ENCODE results near the gene CLTC. TPM values are rescaled to one million over a fixed set of nuclear protein-coding genes. Genes with fewer than 3 reads are reported as not detected.

Gene CLTC
- total RNA-seq, 1 experiment from 2014 or later, result 283 TPM

DNA sequence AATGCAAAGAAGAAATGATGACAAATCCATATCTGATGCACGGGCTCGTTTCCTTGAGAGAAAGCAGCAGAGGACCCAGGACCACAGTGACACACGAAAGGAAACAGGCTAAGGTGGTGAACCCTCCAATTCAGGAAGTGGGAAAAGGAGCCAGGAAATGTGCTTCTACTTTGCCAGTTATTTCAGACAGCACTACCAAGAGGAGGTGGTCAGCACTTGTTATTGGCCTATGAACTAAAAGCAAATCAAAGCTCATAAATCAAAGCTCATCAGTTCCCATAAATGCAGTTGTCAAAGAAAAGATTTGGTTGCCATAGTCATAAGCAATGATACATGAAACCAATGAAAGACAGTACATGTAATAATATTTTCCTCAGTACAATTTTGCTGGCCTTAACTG, 12.6 kb upstream of the CLTC start (continued):
- TF ChIP-seq MXD4 (CRISPR knock-in tag; IDR thresholded peaks at IDR 0.05; ENCODE audit: borderline replicate concordance) (no peak), SOX15 (CRISPR knock-in tag; IDR thresholded peaks at IDR 0.05) (no peak), MLX (CRISPR knock-in tag; IDR thresholded peaks at IDR 0.05) (no peak)

DNA sequence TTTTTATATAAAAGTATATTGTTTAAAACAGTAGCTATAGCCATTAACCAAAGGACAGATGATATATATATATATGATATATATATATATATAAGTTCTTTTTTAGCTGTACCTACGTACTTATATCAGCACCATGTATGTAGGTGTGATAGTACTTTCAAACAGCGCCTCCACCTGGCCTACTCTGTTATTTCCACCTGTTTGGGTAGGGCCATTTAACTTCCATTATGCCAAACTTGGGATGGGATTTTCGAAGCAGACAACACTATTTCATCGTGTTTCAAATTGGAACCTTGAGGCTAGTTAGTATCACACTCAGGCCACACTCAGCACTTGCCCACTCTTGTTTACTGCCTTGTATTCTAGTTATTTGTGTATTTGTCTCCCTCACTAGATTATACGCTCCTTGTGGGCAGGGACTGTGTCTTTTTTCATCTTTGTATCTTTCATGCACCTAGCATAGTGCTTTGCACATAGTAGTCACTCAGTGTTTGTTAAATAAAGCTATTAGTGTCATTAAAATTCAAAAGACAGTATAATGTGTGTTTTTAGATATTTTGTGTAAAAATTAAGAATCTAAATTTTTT, 11.8 kb upstream of the CLTC start:
- CTCF ChIA-PET, result interaction anchor here (0.5 to 1.6 kb wide), 2 partner anchors 11 to 301 kb away, joined by 3 to 5 read pairs; no protein-coding TSS in a partner anchor
- H3K4me3 Mint-ChIP-seq, result no peak overlapping the region
- POLR2A ChIA-PET, result interaction anchor here (0.6 kb wide), 1 partner anchor 377 kb away, joined by 3 read pairs; no protein-coding TSS in a partner anchor

GRCh38 chr17:59611503-59611902, 8.2 kb upstream of the CLTC start:
- POLR2A ChIA-PET, result no interaction called here
- Mint-ChIP-seq H3K4me3 (no peak overlapping the region), H3K27ac (no peak overlapping the region), H3K9me3 (no peaks in the 10 kb centered on the region), H3K36me3 (peaks cover 14% of the 10 kb centered on the region), H3K4me1 (no peaks in the 10 kb centered on the region), H3K27me3 (ENCODE audit: low read depth) (no peaks in the 10 kb centered on the region)
- TF ChIP-seq PRRX2 (CRISPR knock-in tag; IDR thresholded peaks at IDR 0.05) (no peak), IRF2 (CRISPR knock-in tag; IDR thresholded peaks at IDR 0.05; ENCODE audit: borderline replicate concordance, low read depth) (no peak), TCF7 (CRISPR knock-in tag; IDR thresholded peaks at IDR 0.05; ENCODE audit: low read depth) (no peak)
- CTCF ChIA-PET, result no interaction called here
- ATAC-seq (no peak), DNase-seq (ENCODE audit: low spot score) (no peak)

More for the DNA sequence above, 11.8 kb upstream of the CLTC start:
- H3K36me3 Mint-ChIP-seq, result peaks cover 24% of the 10 kb centered on the region
- TF ChIP-seq NR2C2 (CRISPR knock-in tag; IDR thresholded peaks at IDR 0.05), result no peak
- TF ChIP-seq SMAD3 (CRISPR knock-in tag; IDR thresholded peaks at IDR 0.05; ENCODE audit: borderline replicate concordance), result no peak
- TF ChIP-seq, protein P1, sequence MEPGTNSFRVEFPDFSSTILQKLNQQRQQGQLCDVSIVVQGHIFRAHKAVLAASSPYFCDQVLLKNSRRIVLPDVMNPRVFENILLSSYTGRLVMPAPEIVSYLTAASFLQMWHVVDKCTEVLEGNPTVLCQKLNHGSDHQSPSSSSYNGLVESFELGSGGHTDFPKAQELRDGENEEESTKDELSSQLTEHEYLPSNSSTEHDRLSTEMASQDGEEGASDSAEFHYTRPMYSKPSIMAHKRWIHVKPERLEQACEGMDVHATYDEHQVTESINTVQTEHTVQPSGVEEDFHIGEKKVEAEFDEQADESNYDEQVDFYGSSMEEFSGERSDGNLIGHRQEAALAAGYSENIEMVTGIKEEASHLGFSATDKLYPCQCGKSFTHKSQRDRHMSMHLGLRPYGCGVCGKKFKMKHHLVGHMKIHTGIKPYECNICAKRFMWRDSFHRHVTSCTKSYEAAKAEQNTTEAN (CRISPR knock-in tag; IDR thresholded peaks at IDR 0.05), result no peak
- TF ChIP-seq, protein P2, sequence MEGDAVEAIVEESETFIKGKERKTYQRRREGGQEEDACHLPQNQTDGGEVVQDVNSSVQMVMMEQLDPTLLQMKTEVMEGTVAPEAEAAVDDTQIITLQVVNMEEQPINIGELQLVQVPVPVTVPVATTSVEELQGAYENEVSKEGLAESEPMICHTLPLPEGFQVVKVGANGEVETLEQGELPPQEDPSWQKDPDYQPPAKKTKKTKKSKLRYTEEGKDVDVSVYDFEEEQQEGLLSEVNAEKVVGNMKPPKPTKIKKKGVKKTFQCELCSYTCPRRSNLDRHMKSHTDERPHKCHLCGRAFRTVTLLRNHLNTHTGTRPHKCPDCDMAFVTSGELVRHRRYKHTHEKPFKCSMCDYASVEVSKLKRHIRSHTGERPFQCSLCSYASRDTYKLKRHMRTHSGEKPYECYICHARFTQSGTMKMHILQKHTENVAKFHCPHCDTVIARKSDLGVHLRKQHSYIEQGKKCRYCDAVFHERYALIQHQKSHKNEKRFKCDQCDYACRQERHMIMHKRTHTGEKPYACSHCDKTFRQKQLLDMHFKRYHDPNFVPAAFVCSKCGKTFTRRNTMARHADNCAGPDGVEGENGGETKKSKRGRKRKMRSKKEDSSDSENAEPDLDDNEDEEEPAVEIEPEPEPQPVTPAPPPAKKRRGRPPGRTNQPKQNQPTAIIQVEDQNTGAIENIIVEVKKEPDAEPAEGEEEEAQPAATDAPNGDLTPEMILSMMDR (IDR thresholded peaks at IDR 0.05), result peak; percentile 64
- TF ChIP-seq ZNF219 (CRISPR knock-in tag; IDR thresholded peaks at IDR 0.05; ENCODE audit: borderline replicate concordance), result no peak
- ATAC-seq (peak; percentile 76), DNase-seq (ENCODE audit: low spot score) (peak; percentile 73)
- no peak overlapping the region for H3K27ac Mint-ChIP-seq
- H3K9me3 Mint-ChIP-seq, result no peaks in the 10 kb centered on the region
- H3K27me3 Mint-ChIP-seq (ENCODE audit: low read depth), result no peaks in the 10 kb centered on the region
- no peaks in the 10 kb centered on the region for H3K4me1 Mint-ChIP-seq

- TF ChIP-seq TEAD1 (CRISPR knock-in tag; IDR thresholded peaks at IDR 0.05), result no peak
- TF ChIP-seq ZNF423 (CRISPR knock-in tag; IDR thresholded peaks at IDR 0.05), result no peak
- TF ChIP-seq RORB (CRISPR knock-in tag; IDR thresholded peaks at IDR 0.05), result no peak
- TF ChIP-seq, protein P3, sequence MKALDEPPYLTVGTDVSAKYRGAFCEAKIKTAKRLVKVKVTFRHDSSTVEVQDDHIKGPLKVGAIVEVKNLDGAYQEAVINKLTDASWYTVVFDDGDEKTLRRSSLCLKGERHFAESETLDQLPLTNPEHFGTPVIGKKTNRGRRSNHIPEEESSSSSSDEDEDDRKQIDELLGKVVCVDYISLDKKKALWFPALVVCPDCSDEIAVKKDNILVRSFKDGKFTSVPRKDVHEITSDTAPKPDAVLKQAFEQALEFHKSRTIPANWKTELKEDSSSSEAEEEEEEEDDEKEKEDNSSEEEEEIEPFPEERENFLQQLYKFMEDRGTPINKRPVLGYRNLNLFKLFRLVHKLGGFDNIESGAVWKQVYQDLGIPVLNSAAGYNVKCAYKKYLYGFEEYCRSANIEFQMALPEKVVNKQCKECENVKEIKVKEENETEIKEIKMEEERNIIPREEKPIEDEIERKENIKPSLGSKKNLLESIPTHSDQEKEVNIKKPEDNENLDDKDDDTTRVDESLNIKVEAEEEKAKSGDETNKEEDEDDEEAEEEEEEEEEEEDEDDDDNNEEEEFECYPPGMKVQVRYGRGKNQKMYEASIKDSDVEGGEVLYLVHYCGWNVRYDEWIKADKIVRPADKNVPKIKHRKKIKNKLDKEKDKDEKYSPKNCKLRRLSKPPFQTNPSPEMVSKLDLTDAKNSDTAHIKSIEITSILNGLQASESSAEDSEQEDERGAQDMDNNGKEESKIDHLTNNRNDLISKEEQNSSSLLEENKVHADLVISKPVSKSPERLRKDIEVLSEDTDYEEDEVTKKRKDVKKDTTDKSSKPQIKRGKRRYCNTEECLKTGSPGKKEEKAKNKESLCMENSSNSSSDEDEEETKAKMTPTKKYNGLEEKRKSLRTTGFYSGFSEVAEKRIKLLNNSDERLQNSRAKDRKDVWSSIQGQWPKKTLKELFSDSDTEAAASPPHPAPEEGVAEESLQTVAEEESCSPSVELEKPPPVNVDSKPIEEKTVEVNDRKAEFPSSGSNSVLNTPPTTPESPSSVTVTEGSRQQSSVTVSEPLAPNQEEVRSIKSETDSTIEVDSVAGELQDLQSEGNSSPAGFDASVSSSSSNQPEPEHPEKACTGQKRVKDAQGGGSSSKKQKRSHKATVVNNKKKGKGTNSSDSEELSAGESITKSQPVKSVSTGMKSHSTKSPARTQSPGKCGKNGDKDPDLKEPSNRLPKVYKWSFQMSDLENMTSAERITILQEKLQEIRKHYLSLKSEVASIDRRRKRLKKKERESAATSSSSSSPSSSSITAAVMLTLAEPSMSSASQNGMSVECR (CRISPR knock-in tag; IDR thresholded peaks at IDR 0.05; ENCODE audit: borderline replicate concordance), result no peak
- TF ChIP-seq NR3C1 (CRISPR knock-in tag; conservative IDR thresholded peaks at IDR 0.05; ENCODE audit: low read depth), result no peak
- TF ChIP-seq, protein P4, sequence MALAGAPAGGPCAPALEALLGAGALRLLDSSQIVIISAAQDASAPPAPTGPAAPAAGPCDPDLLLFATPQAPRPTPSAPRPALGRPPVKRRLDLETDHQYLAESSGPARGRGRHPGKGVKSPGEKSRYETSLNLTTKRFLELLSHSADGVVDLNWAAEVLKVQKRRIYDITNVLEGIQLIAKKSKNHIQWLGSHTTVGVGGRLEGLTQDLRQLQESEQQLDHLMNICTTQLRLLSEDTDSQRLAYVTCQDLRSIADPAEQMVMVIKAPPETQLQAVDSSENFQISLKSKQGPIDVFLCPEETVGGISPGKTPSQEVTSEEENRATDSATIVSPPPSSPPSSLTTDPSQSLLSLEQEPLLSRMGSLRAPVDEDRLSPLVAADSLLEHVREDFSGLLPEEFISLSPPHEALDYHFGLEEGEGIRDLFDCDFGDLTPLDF (CRISPR knock-in tag; IDR thresholded peaks at IDR 0.05), result no peak
- no peak for TF ChIP-seq HMGA2 (CRISPR knock-in tag; IDR thresholded peaks at IDR 0.05)
- CTCF ChIA-PET, result no interaction called here
- ATAC-seq, result no peak
- no peaks in the 10 kb centered on the region for H3K9me3 Mint-ChIP-seq
- DNase-seq (ENCODE audit: low spot score), result no peak
- POLR2A ChIA-PET, result no interaction called here
- no peak overlapping the region for H3K4me3 Mint-ChIP-seq
- no peaks in the 10 kb centered on the region for H3K27me3 Mint-ChIP-seq (ENCODE audit: low read depth)
- H3K36me3 Mint-ChIP-seq, result no peaks in the 10 kb centered on the region
- no peak overlapping the region for H3K27ac Mint-ChIP-seq
- peaks cover 18% of the 10 kb centered on the region for H3K4me1 Mint-ChIP-seq
Observed at GRCh38 chr17:59616253-59616920, 3.3 kb upstream of the CLTC start.

Data from WTC11 (cell line).